ENCODE results near the gene CASD1.

The CASD1 gene

GRCh38 chr7:94580601-94581000, 71.0 kb downstream of the CASD1 start:
- no peak for DNase-seq (ENCODE audit: low read depth)

GRCh38 chr7:94584113-94584512, 74.5 kb downstream of the CASD1 start:
- DNase-seq (ENCODE audit: low read depth): no peak

- DNase-seq (ENCODE audit: low read depth): no peak
Measured at GRCh38 chr7:94588075-94588474, 78.5 kb downstream of the CASD1 start.

GRCh38 chr7:94590526-94591162, 81.0 kb downstream of the CASD1 start:
- DNase-seq (ENCODE audit: low read depth): no peak

DNA sequence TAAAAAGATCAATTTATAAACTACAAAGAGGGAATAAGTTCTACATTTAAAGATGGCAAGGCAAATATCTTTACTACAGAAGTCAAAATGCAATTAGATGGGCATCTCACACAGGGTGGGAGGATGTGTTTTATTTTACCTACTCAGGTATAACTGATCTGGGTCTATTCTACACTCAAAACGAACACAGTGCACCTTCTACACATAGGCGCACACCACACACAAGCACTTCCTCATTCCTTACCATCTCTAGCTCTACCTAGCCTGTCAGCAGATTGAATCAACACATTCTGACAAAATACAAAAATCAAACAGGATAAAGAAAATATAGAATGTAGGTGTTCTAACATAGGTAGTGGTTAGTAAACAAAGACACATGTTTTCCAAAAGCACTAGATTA, 81.6 kb downstream of the CASD1 start:
- no peak for DNase-seq (ENCODE audit: low read depth)

GRCh38 chr7:94594882-94595281, 85.3 kb downstream of the CASD1 start:
- no peak for DNase-seq (ENCODE audit: low read depth)

- no peak for DNase-seq (ENCODE audit: low read depth)
Measured at GRCh38 chr7:94595717-94596116, 86.1 kb downstream of the CASD1 start.

DNA sequence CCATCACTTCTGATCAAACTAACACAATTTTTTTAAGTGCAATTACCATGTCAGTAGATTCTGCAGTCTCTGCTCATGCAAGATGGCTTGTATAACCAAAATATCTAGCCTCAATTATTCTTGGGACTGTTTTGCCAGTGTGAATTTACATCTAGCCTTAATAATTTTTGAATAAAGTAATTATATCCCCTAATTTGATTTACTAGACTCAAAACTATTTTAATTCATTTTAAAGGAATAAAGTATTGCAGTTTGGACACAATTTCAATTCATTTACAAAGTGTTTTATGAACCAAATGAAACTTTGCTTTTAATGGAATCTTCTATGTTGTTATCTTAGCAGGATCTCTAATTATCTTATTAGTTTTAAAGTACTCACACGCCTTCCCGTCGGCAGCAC, 90.7 kb downstream of the CASD1 start:
- DNase-seq (ENCODE audit: low read depth): no peak

DNA sequence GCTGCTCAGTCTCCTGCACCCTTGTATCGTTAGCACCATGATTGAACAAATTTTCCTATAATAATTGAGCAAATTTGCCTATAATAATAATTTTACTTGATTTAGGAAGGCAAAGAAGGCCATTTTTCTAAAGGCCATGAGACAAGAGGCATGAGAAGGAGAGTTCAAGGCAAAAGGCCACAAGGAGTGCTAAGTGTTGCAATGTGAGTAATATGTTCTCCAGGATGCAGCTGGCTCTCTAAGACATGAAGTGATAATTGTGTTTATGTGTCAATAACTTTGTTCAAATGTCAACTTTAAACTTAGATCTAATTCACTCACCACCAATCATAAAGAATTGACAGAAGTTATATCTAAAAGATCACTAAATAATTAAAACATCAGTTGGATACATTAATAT, 92.6 kb downstream of the CASD1 start:
- no peak for DNase-seq (ENCODE audit: low read depth)

- no peak for DNase-seq (ENCODE audit: low read depth)
Measured at GRCh38 chr7:94605031-94605430, 95.4 kb downstream of the CASD1 start.

Data from stimulated activated CD8-positive, alpha-beta memory T cell treated with anti-CD3 and anti-CD28 coated beads, Interleukin-7, amount 100 ng/mL, for 24 hours (primary cell).